GM21529 (cell line): Measurements from ENCODE around the gene DCAF15.
A peak's percentile ranks its signal among the peaks of the same experiment; 100 is the strongest.

Source experiments
- ATAC-seq: cut with Tn5 transposase; IDR thresholded peaks from one replicate; pipeline ENCODE4 v1.9.1; 2021; ENCODE audit not compliant: unreplicated experiment

Gene DCAF15

DNA sequence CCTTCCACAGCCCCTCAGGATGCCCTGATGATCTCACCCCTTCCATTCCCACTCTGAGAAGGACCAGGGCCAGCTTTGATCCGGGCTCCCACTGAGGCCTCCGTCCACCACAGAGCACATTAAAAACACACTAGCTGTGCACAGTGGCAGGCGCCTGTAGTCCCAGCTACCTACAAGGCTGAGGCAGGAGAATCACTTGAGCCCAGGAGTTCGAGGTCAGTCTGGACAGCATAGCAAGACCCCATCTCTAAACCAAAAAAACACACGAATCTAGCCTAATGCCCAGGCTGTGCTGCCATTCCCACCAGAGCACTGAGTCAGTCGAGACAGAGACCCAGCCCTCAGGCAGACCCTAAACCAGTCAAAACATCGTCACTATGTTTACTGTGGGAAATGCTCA, 39.7 kb downstream of the DCAF15 start:
- no peak for ATAC-seq

DNA sequence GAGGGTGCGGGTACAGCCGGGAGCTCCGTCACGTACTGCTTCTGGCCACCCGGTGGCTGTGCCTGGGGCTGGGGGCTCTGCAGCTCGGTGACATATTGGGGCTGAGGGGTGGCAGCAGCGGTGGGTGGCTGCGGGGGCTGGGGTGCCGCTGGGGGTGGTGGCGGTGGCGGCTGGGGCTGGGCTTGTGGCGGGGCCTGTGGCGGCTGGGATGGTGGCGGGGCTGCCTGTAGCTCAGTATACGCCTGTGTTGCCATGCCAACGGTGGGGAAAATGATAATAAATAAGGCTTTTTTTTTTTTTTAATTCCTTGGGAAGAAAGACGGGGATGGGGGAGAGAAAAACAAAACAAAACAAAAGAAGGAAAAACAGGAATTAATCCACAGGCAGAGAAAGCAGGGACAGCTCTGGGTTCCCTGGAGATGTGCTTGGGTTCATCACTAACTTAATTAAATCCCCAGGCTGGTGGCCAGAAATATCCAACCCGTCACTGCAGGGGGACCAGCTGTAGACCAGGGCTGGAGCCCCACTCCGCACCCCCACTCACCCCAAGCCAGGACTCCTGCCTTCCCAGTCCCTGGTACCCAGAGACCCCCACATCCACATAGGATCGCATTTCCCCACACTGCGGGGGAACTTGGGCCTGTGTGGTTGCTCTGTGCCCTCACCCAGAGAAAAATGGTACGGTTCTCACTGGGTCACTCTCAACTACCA, 41.4 kb downstream of the DCAF15 start:
- ATAC-seq = no peak

DNA sequence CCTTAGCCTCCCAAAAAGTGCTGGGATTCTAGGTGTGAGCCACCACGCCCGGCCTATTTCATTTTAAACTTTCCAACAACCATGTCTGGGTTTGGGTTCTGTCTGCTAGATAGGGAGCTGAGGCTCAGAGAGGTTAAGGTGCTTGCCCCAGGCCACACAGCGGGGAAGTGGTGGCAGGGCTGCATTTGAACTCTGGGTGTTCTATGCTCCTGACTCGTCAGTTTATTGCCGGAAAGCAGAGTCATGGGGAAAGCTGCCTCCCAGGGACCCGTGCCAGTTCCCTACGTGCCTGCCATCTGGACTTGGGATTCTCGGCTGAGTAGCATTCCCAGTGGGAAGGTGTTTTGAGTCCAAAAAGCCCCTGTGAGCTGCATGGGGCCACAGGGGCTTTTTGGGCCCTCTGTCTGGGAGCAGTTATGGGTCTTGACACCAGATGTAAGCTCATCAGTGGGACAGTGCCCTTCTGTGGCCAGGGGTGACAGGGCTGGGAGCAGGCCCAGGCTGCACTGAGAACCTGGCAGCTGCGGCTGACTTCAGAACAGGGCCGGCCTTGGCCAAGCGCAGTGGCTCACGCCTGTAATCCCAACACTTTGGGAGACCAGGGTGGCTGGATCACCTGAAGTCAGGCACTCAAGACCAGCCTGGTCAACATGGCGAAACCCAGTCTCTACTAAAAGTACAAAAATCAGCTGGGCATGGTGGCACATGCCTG, 42.9 kb downstream of the DCAF15 start:
- no peak for ATAC-seq

DNA sequence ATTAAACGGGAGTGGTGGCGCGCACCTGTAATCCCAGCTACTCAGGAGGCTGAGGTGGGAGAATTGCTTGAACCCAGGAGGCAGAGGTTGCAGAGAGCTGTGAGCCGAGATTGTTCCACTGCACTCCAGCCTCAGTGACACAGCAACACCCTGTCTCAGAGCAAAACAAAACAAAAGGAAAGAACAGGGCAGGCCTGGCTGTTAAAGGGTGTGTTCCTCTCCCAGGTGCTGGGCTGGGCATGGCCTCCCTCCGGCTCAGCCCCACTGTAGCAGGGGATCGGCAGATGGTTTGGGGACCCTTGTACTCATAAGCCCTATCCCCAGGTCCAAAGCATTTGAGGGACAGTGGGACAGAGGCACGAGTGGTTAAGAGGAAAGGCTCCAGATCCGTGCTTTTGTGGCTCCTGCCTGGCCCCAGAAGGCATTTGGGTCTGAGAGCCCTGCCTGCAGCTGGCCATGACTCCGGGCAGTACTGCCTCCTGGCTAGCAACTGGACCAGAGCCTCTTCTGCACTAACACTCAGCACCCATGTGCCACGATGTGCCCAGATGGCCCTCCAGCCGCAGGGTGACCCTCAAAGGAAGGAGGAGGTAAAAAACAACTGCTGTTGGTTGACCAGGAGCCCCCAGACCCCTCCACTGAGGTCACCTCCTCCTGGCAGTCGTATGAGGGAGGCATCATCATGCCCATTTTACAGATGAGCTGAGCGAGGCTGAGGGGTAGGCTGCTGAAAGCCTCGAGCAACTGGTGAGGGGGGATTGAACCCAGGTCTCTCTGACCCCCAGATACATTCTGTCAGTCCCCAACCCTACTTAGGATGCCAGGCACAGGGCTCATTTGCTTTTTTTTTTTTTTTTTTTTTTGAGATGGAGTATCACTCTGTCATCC, 43.8 kb downstream of the DCAF15 start:
- no peak for ATAC-seq

DNA sequence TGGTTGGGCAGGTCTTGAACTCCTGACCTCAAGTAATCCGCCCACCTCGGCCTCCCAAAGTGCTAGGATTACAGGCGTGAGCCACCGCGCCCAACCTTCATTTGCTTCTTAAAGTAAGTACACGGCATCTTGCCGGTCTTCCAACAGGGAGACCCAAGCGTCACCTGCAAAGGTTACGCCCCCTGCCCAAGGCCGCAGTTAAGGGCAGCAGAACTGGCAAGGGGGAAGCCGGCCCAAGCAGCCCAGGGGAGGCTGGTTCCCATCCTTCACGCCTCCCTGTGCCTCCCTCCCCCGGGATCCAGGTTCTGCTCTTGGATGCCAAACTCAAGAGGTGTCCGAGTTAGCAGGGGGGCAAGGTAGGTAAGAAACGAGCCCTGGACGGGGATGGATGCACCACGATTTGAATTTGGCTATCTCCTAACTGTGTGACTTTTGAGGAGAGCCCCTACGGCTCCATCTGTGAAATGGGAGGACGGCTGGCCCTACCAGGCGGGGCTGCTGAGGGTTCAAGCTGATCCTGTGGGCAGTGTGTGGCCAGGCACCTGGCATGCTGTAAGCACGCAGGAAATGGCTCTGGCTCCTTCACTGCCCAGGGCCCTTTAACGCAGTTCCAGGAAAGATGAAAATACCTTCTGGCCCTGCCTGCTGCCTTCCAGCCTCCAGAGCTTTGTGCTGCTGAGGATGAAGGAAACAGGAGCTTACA, 44.8 kb downstream of the DCAF15 start:
- ATAC-seq = no peak

DNA sequence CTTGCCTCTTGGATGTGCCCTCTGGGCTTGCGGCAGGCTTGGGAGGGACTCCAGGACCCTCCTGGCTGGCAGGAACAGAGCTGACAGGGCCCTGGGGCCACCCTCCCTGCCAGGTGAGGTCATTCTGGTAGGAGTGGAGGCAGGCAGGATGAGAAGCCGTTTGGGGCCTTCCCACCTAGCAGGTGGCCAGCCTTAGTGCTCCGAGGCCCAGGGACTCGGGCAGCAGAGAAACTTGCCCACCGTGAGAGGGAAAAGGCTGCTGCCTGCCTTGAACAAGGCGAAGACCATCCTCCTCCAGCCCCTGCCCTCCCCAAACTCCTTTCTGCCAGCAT, 45.3 kb downstream of the DCAF15 start:
- no peak for ATAC-seq

DNA sequence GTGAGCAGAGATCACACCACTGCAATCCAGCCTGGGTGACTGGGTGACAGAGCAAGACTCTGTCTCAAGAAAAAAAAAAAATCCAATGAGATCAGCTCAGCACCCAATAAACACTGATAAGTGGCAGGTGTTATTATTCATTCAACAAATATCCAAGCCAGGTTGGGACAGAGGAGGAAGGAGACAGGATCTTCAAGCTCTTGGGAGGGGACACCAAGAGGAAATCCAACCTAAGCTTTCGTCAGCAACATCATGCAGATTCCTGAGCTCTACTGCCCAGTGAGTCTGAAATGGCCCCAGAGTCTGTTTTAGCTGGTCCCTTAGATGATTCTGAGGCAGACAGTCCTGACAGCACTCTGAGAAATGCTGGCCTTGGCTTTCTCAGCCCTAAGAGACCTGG, 46.1 kb downstream of the DCAF15 start:
- ATAC-seq = no peak

DNA sequence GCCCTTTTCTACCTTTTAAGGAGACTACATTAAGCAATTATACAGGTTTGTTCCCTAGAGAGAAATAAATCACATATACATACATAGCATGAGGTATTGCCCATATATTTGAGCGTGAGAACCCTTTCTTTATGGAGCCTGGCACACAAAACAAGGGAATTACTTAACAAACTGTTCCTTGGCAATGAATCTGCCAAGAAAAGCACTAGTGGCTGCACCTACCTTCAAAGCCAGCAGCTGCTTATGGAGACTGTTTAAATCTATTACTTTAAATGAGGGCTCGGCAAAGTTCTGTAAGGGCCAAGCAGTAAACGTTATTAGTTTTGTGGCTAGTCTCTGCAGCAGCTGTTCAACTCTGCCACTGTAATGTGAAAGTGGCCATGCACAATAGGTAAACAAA, 46.8 kb downstream of the DCAF15 start:
- no peak for ATAC-seq

DNA sequence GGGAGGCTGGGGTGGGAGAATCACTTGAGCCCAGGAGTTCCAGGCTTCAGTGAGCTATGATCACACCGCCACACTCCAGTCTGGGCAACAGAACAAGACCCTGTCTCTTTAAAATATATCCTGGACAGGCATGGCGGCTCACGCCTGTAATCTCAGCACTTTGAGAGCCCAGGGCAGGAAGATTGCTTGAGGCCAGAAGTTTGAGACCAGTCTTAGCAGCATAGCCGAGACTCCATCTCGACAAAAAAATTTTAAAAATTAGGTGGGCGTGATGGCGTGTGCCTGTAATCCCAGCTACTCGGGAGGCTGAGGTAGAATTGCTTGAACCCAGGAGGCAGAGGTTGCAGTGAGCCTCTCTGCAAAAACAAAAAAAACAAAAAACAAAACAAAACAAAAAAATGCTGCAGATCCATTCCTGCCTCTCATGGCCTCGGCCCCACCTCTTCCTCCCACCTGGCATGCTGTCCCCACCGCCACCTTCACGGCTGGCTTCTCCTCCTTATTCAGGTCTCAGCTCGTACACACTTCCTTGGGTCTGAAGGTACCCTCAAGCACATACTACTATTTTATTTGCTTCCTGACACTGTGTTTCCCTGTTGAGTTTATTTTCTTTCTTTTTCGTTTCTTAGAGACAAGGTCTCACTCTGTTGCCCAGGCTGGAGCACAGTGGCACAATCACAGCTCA, 48.5 kb downstream of the DCAF15 start:
- ATAC-seq = no peak

DNA sequence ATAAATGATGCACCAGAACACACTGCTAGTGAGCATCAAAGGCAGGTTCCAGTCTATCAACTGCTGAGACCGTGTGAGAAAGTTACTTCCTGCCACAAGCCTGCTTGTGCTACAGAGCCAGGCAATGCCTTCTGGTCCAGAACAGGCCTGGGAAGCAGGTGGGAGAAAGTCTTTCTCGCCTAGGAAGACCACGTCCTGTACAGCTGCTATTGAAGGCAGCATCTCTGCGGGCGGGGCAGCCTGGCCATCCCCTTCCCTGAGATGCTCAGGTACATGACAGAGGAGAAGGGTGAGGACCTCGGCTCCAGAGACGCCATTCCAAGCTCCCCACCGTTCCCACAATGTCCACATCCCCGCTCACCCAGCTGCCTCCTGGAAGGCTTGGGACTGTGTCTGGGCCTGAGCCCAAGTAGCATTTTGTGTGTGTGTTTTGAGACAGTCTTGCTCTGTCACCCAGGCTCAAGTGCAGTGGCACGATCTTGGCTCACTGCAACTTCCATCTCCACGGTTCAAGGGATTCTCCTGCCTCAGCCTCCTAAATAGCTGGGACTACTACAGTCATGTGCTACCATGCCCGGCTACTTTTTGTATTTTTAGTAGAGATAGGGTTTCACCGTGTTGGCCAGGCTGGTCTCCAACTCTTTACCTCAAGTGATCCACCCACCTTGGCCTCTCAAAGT, 50.4 kb downstream of the DCAF15 start:
- ATAC-seq = no peak

DNA sequence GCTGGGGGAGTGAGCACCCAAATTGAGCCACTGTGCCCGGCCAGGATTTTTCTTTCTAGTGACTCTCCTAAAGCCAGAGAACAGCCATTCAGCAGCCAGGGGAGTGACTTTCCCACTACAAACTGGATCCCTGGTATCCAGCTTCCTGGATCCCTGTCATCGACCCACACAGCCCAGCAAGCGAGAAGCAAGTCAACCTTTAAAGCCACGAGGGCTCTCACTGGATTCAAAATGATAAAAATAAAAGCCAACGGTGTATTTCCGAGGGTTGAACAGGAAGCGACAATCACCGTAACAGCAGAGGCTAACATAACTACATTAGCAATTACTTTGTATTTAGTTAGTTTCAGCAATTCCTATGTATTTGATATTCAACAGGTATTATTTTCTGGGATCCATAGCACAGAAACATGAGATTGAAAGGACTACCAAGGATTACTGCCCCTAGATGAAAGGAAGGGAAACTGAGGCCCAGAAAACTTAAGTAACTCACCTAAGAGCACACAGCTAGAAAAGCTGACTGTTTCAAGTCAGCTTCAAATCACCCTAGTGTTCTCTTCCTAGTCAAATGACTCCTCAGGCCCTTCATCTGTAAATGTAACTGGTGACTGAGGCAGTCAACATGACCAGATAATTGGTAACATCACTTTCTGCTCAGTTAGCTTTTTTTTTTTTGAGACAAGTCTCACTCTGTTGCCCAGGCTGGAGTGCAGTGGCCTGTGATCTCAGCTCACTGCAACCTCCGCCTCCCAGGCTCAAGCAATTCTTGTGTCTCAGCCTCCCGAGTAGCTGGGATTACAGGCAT, 51.1 kb downstream of the DCAF15 start:
- ATAC-seq = no peak

DNA sequence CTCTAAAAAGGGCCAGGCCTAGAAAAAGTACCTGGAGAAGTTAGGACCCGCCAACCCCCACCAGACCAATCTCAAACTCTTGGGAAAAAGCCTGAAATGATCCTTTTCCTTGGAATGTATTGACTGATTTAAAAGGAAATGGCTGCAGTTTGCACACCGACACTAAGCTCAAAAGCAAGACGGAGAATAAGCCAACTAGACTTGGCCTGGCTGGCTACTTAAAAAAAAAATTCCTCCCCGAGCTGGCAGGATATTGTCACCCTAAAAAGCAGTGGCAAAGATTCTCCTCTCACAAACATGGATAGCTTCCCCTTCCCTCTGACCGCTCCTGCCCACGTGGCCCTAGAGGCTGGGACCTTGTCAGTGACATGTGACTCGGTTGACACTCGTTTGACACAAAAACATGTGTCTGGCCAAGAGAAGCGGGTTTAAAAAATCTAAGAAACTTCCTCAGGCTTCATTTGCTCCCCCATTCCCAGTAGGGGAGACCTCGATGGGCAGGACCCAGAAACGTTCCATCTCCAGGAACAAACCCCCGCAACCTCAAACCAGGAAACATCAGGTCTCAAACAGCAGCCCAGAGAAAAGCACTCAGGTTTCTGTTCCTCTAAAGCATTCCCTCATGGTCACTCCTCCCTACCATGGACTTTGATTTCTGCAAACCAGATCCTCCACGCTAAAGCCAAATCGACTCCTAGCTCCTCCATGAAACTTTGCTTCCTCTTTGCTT, 52.5 kb downstream of the DCAF15 start:
- ATAC-seq = no peak

DNA sequence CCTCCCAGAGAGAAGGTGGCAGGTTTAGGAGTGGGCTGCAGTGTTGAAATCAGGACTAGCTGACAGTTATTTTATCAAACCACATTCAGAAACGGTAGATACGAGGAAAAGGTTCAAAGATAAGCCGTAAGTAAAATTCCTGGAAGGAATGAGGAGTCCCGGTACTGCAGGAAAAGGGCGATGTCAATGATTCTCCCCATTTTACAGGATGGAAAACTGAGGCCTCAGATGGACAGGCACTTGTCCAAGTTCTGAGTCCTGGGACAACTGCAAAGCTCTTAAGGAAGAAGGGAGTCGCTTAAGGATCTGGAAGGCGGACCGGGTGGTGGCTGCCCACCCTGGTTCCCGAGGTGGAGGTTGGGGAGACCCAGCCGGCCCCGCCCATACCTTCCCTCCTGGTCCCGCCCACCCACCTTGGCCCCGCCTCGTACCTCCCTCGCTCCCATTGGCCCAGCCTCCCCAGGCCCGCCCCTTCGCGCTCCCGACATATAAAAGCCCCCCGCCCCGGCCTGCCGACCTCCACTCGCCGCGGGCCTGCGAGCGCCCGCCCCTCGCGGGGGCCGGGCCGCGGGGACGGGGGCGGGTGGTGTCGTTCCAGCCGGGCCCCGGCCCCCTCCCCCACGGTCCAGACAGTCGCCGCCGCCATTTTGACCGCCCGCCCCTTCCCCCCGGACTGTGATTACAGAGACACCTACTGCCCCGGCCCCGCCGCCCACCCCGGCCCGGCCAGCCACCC, 53.2 kb downstream of the DCAF15 start:
- no peak for ATAC-seq

DNA sequence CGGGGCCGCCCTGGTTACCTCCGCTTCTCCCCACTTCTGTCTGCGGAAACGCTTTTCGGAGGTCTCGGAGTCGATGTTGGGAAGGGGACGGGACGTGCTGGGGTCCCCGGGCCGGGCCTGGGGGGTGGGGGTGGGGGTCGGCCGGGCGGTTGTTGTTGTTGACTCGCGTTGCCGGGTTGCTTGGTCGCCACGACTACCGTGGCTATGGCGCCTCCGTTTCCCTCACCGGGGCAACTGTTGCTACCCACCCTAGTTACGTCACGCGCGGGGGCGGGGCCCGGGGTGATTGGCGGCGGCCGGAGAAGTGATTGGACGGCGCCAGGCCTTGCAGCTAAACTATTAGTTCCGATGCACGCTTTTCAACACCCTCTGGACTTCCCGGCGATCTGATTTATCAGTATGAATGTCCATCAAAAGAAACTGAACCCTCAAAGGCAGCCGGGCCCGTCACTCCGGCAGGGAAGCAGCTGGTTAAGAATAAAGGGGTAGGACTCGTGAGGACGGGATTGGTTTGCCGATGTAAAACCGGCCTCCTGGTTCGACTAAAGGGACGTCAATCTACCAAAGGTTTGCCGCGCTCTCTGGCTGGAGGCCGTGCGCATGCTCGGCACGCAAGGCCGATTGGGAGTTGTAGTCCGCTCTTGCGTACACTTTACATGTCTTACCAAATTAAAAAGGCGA, 53.9 kb downstream of the DCAF15 start, which contains the start of gene RFX1:
Gene RFX1, minus strand, starts transcription at position 236 of the 681 bp plus-strand sequence. CDS start 12,477 bp downstream, outside the sequence.
- peak; percentile 77 for ATAC-seq

DNA sequence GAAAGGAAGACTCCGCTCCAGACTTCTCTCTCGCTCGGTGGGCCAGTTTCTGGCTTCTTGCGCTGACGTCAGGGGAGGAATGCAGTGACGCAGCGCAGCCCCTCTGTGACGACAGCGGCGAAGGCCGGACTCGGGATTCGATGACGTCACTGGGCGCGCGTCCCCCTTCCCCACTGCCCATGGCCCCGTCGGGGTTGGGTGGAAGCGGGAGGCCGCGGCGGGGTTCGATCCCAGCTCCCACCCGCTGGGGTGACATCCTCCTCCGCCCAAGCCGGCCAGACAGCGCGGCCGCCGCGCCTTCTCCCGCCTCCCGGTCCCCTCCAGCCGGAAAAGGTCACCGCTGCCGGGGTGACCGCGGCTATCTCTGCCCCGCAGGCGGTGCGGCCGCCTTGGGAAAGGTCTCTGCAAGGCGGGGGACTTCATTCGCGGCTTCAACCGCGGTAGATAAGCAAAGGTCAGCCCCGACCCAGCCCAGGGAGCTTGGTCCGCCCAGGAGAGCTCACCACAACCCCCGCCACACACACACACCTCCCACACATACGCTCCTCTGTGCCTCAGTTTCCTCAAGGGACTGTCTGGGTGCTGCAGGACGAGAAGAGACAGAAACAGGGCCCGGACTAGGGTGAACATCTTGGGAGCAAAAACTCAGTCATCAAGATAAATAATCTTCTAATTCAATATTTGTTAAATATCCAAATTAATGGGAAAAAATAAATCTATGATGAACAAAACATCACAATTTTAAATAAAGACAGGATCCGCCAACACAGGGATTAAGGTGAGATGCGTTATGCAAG, 54.7 kb downstream of the DCAF15 start:
- peak; percentile 33 for ATAC-seq
